HPDE6-E6E7 (cell line): Measurements from ENCODE around the gene LAPTM4A.
"Not testable (repeated sequence)": the region's sequence is repeated elsewhere in the genome, so short reads cannot be mapped to it uniquely, and the experiment has no call there.

Experiments
- DNase-seq: peaks from one replicate; pipeline ENCODE4 v3.0.0; 2011; ENCODE audit warnings: missing footprints; ENCODE audit errors: extremely low spot score

LAPTM4A gene

GRCh38 chr2:20050646-20051531 is 539 bp downstream of the LAPTM4A start:
- DNase-seq, result peak; percentile 42

- DNase-seq, result no peak
Measured at GRCh38 chr2:20050104-20050645, 1.3 kb downstream of the LAPTM4A start.

- no peak for DNase-seq
Measured at GRCh38 chr2:20049637-20050036, 1.8 kb downstream of the LAPTM4A start.

- no peak for DNase-seq
Measured at GRCh38 chr2:20048488-20049448, 2.7 kb downstream of the LAPTM4A start.

- not testable (repeated sequence) for DNase-seq
Measured at GRCh38 chr2:20045712-20046292, 5.6 kb downstream of the LAPTM4A start.

- no peak for DNase-seq
Measured at GRCh38 chr2:20044778-20045177, 6.7 kb downstream of the LAPTM4A start.

- DNase-seq, result no peak
Measured at GRCh38 chr2:20042531-20042930, 8.9 kb downstream of the LAPTM4A start.

- DNase-seq, result no peak
Measured at GRCh38 chr2:20040489-20041172, 10.8 kb downstream of the LAPTM4A start.

GRCh38 chr2:20037660-20038059 is 13.8 kb downstream of the LAPTM4A start:
- DNase-seq, result no peak

- DNase-seq, result no peak
Measured at GRCh38 chr2:20035955-20036666, 15.3 kb downstream of the LAPTM4A start.

GRCh38 chr2:20034821-20035220 is 16.6 kb downstream of the LAPTM4A start:
- DNase-seq, result no peak

- DNase-seq, result no peak
Measured at GRCh38 chr2:20034218-20034617, 17.2 kb downstream of the LAPTM4A start.

GRCh38 chr2:20033322-20033721 is 18.1 kb downstream of the LAPTM4A start:
- DNase-seq, result no peak

- DNase-seq, result no peak
Measured at GRCh38 chr2:20030224-20030623, 21.2 kb downstream of the LAPTM4A start.

GRCh38 chr2:20027705-20028434 is 23.6 kb downstream of the LAPTM4A start:
- DNase-seq, result no peak

GRCh38 chr2:20027260-20027677 is 24.2 kb downstream of the LAPTM4A start:
- no peak for DNase-seq

GRCh38 chr2:20025065-20025786 is 26.2 kb downstream of the LAPTM4A start:
- DNase-seq, result no peak

GRCh38 chr2:20023688-20024087 is 27.7 kb downstream of the LAPTM4A start:
- no peak for DNase-seq

- no peak for DNase-seq
Measured at GRCh38 chr2:20021405-20022009, 29.9 kb downstream of the LAPTM4A start.
